ENCODE results near the gene PARD6G.

DNA sequence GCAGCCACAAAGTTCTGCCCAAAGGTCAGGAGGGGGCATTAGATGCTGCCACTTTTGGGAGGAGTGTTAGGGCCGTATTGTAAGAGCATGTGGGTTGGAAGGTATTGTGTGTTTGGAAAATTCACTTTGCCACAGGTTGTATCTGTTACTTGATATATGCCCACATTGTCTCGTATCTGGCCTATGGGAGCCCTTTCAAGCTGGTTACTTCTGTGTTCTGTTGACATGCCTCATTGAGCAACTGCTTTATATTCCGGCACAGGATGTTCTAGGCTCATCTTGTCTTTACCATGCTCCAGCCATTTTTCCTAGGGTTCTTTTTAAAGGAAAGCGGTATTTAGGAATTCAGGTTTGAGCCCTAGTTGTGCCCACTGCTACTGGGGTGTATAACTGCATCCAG is 132.3 kb downstream of the PARD6G start:
- TF ChIP-seq, protein P1, sequence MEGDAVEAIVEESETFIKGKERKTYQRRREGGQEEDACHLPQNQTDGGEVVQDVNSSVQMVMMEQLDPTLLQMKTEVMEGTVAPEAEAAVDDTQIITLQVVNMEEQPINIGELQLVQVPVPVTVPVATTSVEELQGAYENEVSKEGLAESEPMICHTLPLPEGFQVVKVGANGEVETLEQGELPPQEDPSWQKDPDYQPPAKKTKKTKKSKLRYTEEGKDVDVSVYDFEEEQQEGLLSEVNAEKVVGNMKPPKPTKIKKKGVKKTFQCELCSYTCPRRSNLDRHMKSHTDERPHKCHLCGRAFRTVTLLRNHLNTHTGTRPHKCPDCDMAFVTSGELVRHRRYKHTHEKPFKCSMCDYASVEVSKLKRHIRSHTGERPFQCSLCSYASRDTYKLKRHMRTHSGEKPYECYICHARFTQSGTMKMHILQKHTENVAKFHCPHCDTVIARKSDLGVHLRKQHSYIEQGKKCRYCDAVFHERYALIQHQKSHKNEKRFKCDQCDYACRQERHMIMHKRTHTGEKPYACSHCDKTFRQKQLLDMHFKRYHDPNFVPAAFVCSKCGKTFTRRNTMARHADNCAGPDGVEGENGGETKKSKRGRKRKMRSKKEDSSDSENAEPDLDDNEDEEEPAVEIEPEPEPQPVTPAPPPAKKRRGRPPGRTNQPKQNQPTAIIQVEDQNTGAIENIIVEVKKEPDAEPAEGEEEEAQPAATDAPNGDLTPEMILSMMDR (IDR thresholded peaks at IDR 0.05): no peak
- TF ChIP-seq POLR2A (IDR thresholded peaks at IDR 0.05): no peak

Data from thyroid gland (tissue), 4 donors.